Dedifferentiated amniotic fluid mesenchymal stem cell (primary cell): ENCODE data around the gene KRTAP23-1.

Experiments
- DNase-seq: peaks from one replicate; pipeline ENCODE4 v3.0.0-alpha.2; 2016; ENCODE audit errors: extremely low spot score

KRTAP23-1 gene, protein sequence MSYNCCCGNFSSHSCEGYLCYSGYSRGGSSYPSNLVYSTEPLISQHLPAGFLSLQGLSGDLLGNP

GRCh38 chr21:30348506-30348905 is at the start of gene KRTAP23-1:
TSS of gene KRTAP23-1 (minus strand) at chr21:30348606. CDS start at chr21:30348606, 0 bp downstream.
- DNase-seq: no peak

DNA sequence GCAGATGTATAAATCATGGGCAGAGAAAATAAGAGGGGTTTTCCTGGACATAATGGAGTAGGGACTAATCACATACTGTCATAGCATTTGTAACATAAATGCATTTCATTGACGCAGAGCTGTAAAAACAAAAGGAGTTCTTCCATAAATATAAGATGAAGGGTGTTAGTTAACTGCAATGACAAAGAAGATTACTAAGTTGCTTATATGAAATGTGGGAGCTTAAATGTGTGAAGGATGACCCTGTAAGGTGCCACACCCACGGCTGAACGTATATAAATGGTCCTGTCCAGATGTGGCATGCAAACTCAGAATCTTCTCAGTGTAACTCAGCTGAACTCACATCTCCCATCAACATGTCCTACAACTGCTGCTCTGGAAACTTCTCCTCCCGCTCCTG is 47.3 kb upstream of the KRTAP23-1 start, which contains the start of gene KRTAP13-1:
Gene KRTAP13-1, plus strand, starts transcription at position 301 of the 400 bp plus-strand sequence. Its CDS starts 56 bp downstream, at position 357.
- DNase-seq: no peak

- no peak for DNase-seq
Observed at GRCh38 chr21:30391492-30392025, 43.2 kb upstream of the KRTAP23-1 start.

DNA sequence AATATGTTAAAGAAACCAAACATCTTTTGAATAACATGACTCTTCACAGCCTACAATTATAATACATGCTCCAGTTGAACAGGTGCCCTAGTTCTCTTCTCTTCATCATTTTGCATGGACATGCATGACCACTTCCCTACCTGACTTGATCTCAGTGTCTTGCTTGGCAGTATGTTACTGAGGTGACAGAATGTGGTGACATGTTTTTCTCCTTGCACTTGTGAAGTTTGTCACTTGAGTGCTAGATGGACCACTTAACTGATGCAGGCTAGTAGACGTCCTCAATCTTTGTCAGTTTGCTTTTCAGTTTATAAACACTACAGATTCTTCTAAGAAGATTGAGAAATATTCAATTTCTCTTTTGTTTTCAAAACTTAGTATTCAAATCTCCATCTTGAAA is 33.8 kb upstream of the KRTAP23-1 start:
- no peak for DNase-seq

DNA sequence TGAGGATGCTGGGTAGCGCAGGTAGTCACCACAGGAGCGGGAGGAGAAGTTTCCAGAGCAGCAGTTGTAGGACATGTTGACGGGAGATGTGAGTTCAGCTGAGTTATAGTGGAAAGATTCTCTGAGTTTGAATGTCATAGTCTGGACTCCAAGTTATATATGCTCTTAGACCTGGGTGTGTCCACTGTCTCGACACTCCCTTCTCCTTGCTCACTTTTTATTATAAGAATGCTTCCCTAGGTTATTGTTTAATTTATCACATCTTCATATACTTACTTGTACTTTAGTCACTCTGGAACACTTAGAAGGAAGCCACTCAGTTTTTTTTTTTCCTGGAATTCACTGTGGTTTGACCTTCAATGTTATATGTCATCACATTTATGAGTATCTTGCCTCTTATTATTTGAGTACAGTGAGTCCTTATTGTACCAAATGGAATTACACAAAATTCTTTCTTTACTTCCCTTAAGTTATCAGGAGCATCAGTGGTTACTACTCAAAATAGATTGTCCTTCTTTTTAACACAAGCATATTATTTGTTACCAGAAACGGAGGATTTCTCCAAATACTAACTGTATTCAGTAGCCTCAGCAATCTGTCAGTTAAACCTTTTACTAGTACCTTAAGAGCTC is 23.8 kb upstream of the KRTAP23-1 start, which contains the start of gene KRTAP13-2:
Gene KRTAP13-2, minus strand, starts transcription at position 133 of the 632 bp plus-strand sequence. Its CDS starts 58 bp downstream, at position 75.
- no peak for DNase-seq

DNA sequence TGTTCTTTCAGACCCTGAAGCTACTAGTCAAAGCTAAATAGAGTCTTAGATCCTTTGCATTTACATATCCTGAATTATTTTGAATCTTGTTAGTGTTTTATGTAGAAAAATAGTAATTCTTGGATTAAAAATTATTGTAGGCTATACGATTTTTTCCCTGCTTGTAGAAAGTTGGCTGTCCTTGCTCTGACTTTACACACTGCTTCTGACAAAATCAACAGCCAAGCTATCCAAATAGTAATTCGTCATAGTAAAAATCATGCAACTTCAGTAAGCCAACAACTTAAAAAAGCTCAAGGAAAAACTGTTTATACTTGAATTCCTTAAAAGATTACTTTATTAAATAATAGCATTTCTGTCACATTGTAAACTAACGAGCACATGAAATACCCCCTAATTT is 7.5 kb upstream of the KRTAP23-1 start:
- DNase-seq: no peak

DNA sequence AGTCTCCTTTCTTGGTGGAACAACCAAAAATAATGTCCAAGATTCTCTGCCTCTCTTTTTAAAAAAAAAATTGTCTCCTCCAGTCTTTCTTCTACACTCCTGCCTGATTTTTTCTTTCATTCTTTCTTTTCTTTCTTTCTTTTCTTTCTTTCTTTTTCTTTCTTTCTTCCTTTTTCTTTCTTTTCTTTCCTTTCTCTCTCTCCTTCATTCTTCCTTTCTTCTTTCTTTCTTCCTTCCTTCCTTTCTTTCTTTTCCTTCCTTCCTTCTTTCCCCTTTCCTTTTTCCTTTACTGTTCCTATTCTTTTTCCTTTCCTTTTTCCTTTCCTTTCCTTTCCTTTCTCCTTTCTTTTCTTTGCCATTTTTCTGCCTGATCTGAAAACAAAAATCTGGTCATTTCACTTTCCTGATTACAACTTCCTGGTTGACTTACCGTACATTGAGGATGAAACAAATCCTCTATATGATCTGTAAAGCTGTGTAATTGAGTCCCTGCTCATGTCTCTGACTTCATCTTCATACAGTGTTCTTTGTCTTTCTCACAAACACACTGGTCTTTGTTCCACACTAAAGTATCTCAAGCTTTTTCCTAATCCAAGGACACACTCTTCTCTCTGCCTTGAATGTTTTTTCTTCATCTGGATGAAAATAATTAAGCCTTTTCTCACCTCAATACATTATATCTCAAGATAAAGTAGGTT is 6.1 kb upstream of the KRTAP23-1 start:
- no peak for DNase-seq

GRCh38 chr21:30351534-30351933 is 3.1 kb upstream of the KRTAP23-1 start:
- no peak for DNase-seq

DNA sequence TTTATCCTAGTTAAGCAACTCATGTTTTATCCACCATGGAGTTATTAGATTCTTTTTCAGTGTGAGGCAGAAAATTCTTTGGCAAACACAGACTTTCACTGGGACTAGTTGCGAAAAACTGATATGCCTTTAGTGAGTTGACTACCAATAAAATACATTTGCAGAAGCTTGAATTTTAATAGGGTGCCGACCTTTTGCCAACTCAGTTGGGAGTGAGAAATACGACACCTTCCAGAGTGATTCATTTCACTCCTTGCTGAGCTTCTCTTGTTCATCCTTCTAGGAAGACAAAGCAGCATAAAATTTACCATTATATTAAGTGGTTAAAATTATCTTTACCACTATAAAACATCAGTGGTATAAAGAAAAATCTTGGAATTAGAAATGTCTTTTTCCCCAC is 1.2 kb upstream of the KRTAP23-1 start:
- no peak for DNase-seq

- no peak for DNase-seq
Observed at GRCh38 chr21:30345014-30345413, 3.4 kb downstream of the KRTAP23-1 start.

DNA sequence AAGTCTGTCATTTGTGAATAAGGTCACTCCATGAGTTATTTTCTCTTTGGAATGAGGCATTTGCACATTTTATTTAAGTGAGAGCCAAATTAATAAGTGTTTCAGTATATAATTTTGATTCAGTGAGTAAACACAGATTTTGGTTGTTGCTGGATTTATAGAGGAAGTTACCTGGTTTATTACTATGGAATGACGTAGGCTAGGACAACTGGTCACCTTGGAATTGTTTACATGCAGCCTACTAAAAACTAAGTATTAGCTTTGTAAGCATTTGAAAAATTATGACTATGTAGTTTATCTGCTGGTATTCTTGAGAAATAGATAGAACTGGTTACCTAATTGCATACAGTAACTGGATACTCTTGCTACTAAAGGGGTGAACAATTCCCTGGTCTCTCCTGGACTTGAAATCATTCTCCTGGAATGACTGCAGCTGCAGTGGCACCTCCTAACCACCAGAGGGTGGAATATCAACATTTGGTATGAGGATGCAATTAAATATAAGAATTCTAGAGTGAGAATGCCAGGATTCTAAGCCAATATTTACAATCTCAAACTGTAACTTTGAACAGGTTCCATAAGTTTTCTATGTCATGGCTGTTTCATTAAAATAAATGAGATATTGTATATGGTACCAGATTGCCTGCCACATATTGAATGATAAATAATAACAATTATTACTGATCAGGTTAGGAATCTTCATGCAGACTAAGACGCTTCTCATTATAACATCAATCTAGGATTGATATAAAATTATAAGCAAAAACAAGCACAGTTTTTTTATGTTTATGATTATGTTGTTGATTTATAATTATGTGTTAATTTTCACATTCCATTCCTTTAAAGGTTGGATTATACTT is 7.5 kb downstream of the KRTAP23-1 start:
- peak; percentile 23 for DNase-seq

DNA sequence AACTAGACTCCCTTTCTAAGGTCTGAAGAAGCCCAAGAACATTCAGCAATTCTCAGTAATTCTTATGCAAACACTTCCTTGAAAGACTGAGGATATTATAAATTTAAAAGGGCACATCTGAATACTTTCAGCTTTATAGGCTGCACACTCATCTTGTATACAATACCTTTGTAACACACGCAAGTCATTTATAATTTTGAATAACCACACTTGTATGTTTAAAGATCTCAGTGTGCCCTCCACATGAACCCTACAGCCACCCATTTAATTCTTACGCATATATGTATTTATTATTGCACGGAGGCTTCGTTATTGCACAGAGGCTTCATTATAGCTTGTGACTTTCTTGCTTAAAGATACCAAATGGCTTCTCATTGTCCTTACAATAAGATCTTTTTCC is 9.7 kb downstream of the KRTAP23-1 start:
- DNase-seq: no peak

DNA sequence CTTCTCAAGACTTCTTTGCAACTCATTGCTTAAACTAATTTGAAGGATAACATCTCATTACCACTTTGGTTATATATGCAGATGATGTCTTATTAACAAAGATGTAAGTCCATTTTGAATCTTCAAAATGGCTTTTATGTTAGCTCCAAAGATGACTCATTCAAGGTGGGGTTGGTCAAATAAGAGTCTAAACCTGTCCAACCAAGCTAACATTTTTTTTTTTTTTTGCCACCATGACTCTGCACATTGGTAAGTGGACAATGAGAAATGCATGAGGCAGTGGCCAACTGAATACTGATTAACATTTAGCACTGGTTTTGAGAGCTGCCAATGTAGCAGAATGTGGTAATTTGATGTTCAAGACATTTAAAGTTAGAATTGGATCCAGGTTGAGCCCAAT is 10.6 kb downstream of the KRTAP23-1 start:
- DNase-seq: no peak

GRCh38 chr21:30337276-30337744 is 11.1 kb downstream of the KRTAP23-1 start, which contains the start of gene KRTAP27-1:
TSS of gene KRTAP27-1 (minus strand) at chr21:30337694. CDS start at chr21:30337668, 26 bp downstream.
- DNase-seq: no peak

- no peak for DNase-seq
Observed at GRCh38 chr21:30336596-30336995, 11.8 kb downstream of the KRTAP23-1 start.

DNA sequence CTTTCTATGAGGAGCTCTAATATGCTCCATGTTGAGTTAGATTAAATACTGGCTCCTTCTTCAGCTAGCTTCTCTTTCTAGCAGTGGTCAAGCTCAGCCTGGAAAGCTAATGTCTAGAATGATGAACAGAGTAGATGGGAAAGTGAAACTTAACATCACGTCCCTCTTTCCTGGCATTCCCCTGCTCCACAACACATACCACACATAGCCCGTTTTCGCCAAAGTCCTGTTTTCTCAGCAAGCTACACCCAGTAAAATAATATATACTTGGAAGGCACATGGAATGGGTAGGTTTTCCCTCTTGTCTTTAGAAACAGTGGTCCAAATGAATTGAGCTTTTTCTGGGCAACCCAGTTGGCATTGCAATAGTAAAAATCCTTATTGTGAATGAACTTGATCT is 14.7 kb downstream of the KRTAP23-1 start:
- DNase-seq: no peak

- DNase-seq: no peak
Observed at GRCh38 chr21:30332681-30333080, 15.7 kb downstream of the KRTAP23-1 start.

DNA sequence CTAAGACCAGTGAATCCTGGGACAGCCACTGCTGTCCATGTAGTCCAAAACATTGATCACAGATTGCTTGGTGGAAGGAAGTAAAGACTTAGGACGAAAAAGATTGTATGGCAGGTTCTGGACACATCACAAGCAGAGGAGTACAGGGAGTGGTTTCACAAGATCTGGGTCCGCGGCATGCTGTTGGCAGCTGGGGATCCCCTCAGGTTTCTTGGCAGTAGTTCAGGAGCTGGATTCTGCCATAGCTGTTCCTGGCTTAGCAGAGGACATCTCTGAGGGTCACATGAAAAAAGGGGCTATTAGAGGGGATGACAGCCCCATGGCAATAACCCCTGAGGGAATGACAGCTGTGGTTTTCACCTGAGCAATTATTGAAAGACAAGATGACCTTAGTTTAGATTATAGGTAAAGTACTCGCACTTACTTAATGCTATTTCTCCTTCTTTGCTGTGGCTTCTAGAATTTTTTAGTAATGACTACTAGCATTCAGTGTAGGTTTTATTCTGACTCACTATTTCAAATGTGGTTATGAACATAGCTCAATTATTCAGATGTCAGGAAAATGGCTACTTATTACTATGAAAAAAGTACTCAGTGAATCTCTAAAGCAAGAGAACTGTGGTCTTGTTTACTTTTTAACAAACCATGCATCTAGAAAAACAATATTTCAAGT is 19.1 kb downstream of the KRTAP23-1 start:
- DNase-seq: no peak

DNA sequence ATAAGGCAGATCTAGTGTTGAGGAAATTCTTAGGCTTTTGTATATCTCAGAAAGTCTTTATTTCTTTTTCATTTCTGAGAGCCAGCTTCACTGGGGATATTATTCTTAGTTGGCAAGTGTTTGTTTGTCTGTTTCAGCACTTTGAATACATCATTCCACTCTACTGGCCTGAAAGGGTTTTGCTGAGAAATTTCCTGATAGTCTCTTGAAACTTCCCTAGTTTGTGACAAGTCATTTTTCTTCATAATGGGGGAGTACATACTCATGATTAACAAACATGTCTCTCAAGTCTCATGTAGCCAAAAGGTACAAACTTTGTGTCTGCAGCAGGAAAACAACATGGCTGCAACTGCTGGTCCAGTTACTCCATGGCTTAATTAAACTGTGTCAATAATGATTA is 22.0 kb downstream of the KRTAP23-1 start:
- DNase-seq: no peak

DNA sequence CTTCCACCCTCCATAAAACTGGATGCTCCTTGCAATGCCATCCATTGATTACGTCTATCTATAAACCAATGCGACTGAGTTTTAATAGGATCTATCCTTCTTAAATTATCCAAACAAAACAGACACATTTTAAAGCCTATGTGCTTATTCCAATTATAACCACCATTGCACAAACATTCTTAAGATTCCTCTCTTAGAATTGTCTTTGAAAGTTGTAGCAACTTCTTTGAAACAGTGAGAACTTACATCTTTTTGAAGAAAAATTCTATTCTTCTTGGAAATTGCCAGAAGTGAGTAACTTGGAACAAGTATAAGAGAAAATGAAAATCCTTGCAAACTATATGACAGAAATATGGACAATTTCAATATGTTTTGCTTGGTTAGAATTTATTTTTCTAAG is 28.2 kb downstream of the KRTAP23-1 start, which contains the start of gene KRTAP26-1:
Gene KRTAP26-1, minus strand, starts transcription at position 101 of the 400 bp plus-strand sequence. CDS start 280 bp downstream, outside the sequence.
- no peak for DNase-seq

GRCh38 chr21:30315701-30316100 is 32.7 kb downstream of the KRTAP23-1 start:
- DNase-seq: no peak
